Diencephalon (tissue), 1 donor: ENCODE measurements around the gene ZBTB8A. TPM values are rescaled to one million over a fixed set of nuclear protein-coding genes. Genes with fewer than 3 reads are reported as not detected.

Experiments
- small RNA-seq: library from RNA; depleted of rRNA; stranded (forward); fragments of <200 nt; gene quantifications from one replicate; pipeline ENCODE3, GENCODE V24; 2014
- total RNA-seq: library from RNA; depleted of rRNA; stranded (reverse); fragments of >200 nt; gene quantifications from one replicate; pipeline ENCODE4 v1.2.3, GENCODE V29; 2014

Gene ZBTB8A
- total RNA-seq, result 25.8 TPM

DNA sequence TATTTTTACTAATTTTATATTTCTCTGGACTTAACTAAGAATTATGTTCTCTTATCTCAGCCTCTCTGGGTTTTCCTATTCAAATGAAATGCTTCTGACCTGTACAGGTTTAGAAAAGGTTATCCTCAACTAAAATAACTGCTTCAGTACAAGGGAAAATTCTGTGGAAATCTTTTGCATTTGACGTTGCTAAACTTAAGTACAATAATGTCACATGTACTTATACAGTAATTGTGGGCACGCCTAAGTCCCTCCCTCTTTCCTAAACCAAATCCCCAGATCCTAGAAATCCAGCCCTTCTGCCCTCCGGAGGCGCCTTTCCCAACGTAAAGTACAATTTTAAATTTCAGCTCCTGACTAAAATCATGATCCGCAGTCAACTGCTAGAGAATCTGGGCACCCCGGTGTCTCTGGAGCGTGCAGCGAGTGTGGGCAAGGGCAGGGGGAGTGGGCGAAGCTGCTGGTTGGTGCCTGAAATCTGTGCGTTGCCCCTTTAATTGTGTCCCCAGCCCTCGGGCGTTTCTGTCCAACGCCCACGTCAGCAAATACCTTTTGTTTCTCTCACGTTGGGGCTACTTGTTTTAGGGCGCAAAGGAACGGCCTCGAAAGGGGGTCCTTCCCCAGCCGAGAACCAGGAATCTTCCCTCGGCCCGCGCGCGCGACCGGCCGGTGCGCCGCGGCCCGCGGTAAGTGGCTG lies at the start of gene ZBTB8A:
TSS of gene ZBTB8A (plus strand) at position 541 of the 697 bp plus-strand sequence. CDS start 53,505 bp downstream, outside the sequence.

DNA sequence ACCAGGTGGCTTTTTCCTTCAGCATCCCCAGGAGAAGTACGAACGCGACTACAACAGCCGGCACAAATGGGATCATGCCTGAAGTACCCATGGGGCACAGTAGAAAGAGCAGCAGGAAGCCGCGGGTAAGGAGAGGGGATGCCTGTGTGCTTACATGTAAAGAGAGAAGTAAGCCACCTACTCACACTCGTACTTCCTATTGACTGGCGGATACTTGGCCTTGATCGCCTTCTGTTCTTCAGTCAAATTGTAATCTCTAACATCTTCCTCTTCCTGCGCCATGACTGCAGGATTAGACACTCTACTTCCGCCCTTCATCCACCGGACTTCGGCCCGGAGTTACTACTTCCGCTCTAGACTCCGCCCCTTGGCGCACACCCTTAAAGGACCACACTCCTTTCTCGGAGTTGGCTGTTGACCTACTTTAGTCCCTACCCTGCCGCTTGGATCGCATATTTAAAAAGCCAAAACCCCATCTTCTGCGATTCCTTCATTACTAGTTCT lies 111.1 kb downstream of the ZBTB8A start, which contains the start of gene ZBTB8OS:
TSS of gene ZBTB8OS (minus strand) at position 303 of the 504 bp plus-strand sequence. CDS start at position 282, 21 bp downstream.

DNA sequence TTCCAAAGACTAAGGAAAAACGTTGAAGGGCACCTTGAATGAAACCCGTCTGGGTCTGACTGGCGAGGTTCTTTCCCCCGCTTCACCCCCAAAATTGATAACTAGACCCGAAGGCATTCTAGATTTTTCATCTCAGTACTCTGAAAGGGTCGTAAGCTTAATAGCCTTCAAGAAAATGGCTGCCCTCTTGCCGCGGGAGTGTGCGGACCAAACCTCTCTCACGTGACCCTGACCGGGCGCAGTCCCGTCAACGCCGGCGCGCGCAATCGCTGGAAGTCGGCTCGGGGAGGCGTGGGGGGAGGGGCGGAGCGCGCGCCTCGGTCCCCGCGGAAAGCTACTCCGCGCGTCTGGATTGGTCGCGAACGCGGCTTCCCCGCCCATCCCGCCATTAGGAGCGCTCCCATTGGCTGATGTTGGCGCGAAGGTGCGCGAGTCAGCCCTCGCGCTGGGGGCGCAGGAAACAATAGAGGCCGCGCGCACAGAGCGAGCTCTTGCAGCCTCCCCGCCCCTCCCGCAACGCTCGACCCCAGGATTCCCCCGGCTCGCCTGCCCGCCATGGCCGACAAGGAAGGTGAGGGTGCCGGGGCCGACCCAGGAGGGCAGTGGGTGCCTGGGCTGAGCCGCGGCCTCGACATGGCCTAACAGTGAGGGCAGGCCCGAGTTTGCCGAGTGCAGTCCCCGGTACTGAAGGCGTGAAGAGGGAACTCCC lies 111.7 kb downstream of the ZBTB8A start, which contains the start of gene RBBP4:
TSS of gene RBBP4 (plus strand) at position 457 of the 709 bp plus-strand sequence. CDS start at position 556, 99 bp downstream.

Small RNA genes lying within 50 kb of the gene (small RNA-seq; reads per million reads assigned to genes)
- gene RF00019, result not detected

Other genes with a start within 250 kb of the ZBTB8A start
- gene HDAC1, start 247.3 kb upstream of the ZBTB8A start, total RNA-seq, result 27.0 TPM
- 264 TPM for gene MARCKSL1, start 203.2 kb upstream of the ZBTB8A start, total RNA-seq
- 2.3 TPM for gene FAM229A, start 176.9 kb upstream of the ZBTB8A start, total RNA-seq
- not detected for gene TSSK3, start 176.9 kb upstream of the ZBTB8A start, total RNA-seq
- gene BSDC1, start 145.0 kb upstream of the ZBTB8A start, total RNA-seq, result 58.4 TPM
- 16.4 TPM for gene ZBTB8B, start 74.4 kb upstream of the ZBTB8A start, total RNA-seq
- 32.3 TPM for gene ZBTB8OS, start 111.1 kb downstream of the ZBTB8A start, total RNA-seq
- gene RBBP4, start 111.8 kb downstream of the ZBTB8A start, total RNA-seq, result 142 TPM
- gene SYNC, start 163.3 kb downstream of the ZBTB8A start, total RNA-seq, result 7.8 TPM